Mesothelial cell of epicardium (in vitro differentiated cells): Measurements from ENCODE around the gene NEDD4. TPM values are rescaled to one million over a fixed set of nuclear protein-coding genes. Genes with fewer than 3 reads are reported as not detected.
"Not testable (repeated sequence)": the region's sequence is repeated elsewhere in the genome, so short reads cannot be mapped to it uniquely, and the experiment has no call there.

Source experiments
- DNase-seq, 2 experiments: peaks; one replicate each; pipeline ENCODE4 v3.0.0; 2021; ENCODE audit warnings: low spot score in 2 of 2; ENCODE audit not compliant: unreplicated experiment in 2 of 2
- H3K27ac Mint-ChIP-seq: 2 replicates; pipeline ENCODE4 v1.8.0; 2021; ENCODE audit warnings: mixed read lengths
- H3K27me3 Mint-ChIP-seq: 2 replicates; pipeline ENCODE4 v1.8.0; 2021; ENCODE audit warnings: low read depth, mixed read lengths
- H3K36me3 Mint-ChIP-seq: 2 replicates; pipeline ENCODE4 v1.8.0; 2021; ENCODE audit warnings: mixed read lengths
- H3K4me1 Mint-ChIP-seq: 2 replicates; pipeline ENCODE4 v1.8.0; 2021; ENCODE audit warnings: mixed read lengths
- H3K4me3 Mint-ChIP-seq: 2 replicates; pipeline ENCODE4 v1.8.0; 2021; ENCODE audit warnings: mild to moderate bottlenecking, moderate library complexity, mixed read lengths
- H3K9me3 Mint-ChIP-seq: 2 replicates; pipeline ENCODE4 v1.8.0; 2021; ENCODE audit warnings: mixed read lengths
- CTCF ChIP-seq: fragments of 200-600 bp; sonication (generic); IDR thresholded peaks from one replicate; pipeline ENCODE4 v1.5.0; 2021; ENCODE audit warnings: antibody characterized with exemption; ENCODE audit not compliant: unreplicated experiment
- total RNA-seq: library from RNA; stranded (reverse); gene quantifications from 3 replicates; pipeline ENCODE4 v1.2.1, GENCODE V29; 2021

Gene NEDD4
- total RNA-seq, 1 donor from 2014 or later, result 45.6 TPM

GRCh38 chr15:55827955-55828354, 165.5 kb downstream of the NEDD4 start:
- H3K4me1 Mint-ChIP-seq, result peaks cover 36% of the 10 kb centered on the region
- H3K36me3 Mint-ChIP-seq, result peaks cover 31% of the 10 kb centered on the region
- H3K9me3 Mint-ChIP-seq, result no peaks in the 10 kb centered on the region
- no peak for DNase-seq
- no peaks in the 10 kb centered on the region for H3K27me3 Mint-ChIP-seq
- H3K4me3 Mint-ChIP-seq, result no peak overlapping the region
- H3K27ac Mint-ChIP-seq, result no peak overlapping the region
- no peak for TF ChIP-seq CTCF

DNA sequence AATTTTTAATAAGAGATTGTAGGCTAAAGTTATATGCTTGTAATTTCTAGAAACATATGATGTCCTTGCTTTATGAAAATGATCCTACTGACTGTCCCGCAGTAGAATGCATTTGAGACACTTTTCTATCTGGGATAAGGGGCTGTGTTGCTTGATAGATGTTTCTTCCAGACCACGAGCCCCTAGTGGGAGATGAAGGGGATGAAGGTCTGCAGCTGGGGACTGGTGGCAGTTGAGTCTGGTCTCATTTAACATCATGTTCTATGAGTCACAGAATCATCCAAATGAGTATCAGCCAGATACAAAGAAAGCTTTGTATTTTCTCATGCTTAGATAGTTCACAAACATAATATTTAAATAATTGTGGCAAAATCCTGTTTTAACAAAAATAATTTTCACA, 166.2 kb downstream of the NEDD4 start:
- Mint-ChIP-seq H3K27me3 (no peaks in the 10 kb centered on the region), H3K36me3 (peaks cover 25% of the 10 kb centered on the region), H3K4me1 (peaks cover 37% of the 10 kb centered on the region), H3K4me3 (no peak overlapping the region), H3K27ac (no peak overlapping the region), H3K9me3 (no peaks in the 10 kb centered on the region)
- DNase-seq, result no peak
- TF ChIP-seq CTCF, result no peak

DNA sequence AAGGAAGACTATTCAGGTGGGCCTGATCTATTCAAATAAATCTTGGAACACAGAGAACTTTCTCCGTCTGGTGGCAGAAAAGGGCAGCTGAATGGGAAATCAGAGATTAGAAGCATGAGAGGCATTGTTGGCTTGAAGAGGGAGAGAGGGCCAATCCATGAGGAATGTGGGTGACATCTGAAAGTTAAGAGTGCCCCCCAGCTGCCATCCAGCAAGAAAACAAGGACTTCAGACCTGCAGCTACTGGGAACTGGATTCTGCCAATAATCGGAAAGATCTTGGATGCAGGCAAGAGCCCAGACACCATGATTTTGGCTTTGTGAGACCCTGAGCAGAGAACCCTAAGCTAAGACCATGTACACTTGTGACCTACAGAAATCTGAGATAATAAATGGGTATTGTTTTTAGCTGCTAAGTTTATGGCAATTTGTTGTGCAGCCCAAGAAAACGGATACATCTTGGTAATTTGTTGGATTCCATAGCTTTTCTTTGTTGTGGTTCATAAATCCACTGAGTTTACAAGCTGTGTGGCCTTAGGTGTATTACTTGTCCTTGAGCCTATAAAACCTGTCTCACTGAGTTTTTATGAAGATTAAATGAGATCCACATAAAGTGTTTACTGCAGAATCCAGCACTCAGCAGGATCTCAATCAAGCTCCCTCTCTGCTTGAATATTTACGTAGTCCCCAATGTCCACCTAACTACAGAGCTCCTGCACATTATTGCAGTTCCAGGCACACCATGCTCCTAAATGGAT, 168.4 kb downstream of the NEDD4 start:
- peaks cover 44% of the 10 kb centered on the region for H3K4me1 Mint-ChIP-seq
- no peaks in the 10 kb centered on the region for H3K27me3 Mint-ChIP-seq
- no peaks in the 10 kb centered on the region for H3K9me3 Mint-ChIP-seq
- peaks cover 11% of the 10 kb centered on the region for H3K36me3 Mint-ChIP-seq
- no peak for TF ChIP-seq CTCF
- no peak overlapping the region for H3K4me3 Mint-ChIP-seq
- peak overlapping the region; percentile 23 for H3K27ac Mint-ChIP-seq
- DNase-seq, result no peak

DNA sequence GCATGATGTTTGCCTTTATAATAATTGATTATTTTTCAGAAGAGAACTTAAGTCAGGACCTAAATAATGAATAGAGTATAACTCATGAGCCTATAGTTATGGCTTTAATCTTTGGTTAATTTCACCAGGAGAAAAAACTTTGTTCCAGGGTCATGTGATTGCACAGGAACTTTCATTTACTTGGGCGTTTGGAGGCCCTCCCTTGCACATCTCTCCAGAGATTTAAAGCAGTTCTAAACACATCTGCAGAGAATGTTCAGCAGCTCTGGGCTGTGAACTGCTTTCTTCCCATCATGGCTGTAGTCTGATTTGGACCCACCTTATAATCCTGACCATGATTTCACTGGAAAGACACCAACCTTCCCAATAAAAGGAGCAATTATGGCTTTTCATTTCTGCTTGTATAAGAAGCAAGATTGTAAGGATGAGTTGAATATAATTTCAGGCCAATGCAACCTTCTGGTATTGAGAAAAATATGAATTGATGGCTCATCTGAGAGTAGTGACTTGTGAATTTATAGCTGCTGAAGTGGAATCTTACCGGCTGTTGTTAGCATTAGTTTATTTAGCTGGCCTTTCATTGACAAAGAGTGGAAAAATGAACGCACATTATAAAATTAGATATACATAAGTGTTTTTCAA, 169.6 kb downstream of the NEDD4 start:
- H3K9me3 Mint-ChIP-seq, result no peaks in the 10 kb centered on the region
- H3K36me3 Mint-ChIP-seq, result peaks cover 5% of the 10 kb centered on the region
- H3K4me1 Mint-ChIP-seq, result peaks cover 54% of the 10 kb centered on the region
- H3K27ac Mint-ChIP-seq, result peak overlapping the region; percentile 77
- H3K4me3 Mint-ChIP-seq, result no peak overlapping the region
- no peak for TF ChIP-seq CTCF
- DNase-seq, result no peak
- H3K27me3 Mint-ChIP-seq, result no peaks in the 10 kb centered on the region

DNA sequence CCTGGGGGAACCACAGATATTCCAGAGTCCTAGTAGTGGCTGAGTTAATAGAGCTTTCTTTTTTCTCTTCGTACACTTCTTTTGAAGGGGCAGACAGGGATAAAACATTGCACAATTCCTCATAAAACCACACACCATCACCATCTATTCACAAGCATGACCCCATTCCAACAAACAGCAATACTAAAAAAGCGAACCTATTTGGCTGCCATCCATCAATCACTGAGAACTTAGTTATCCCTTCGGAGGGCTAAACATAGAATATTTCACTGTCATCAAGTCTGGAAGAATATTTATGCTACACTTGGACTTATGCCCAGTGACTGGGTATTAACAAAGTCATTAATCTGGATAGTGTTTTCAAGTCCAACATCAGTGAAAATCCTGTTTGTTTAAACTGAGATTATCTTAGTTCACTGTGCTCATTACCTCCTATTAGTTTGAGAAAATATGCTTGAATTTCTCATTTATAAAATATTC, 170.2 kb downstream of the NEDD4 start:
- Mint-ChIP-seq H3K9me3 (no peaks in the 10 kb centered on the region), H3K4me1 (peaks cover 55% of the 10 kb centered on the region), H3K27ac (peak overlapping the region; percentile 66), H3K36me3 (peaks cover 3% of the 10 kb centered on the region), H3K4me3 (no peak overlapping the region), H3K27me3 (no peaks in the 10 kb centered on the region)
- no peak for TF ChIP-seq CTCF
- no peak for DNase-seq

- not testable (repeated sequence) for DNase-seq, H3K27ac Mint-ChIP-seq, H3K27me3 Mint-ChIP-seq, H3K4me3 Mint-ChIP-seq, H3K36me3 Mint-ChIP-seq, H3K9me3 Mint-ChIP-seq
- peaks cover 55% of the 10 kb centered on the region for H3K4me1 Mint-ChIP-seq
Measured at GRCh38 chr15:55821740-55822139, 171.7 kb downstream of the NEDD4 start.
